Measurements from ENCODE around the gene CALD1.

DNA sequence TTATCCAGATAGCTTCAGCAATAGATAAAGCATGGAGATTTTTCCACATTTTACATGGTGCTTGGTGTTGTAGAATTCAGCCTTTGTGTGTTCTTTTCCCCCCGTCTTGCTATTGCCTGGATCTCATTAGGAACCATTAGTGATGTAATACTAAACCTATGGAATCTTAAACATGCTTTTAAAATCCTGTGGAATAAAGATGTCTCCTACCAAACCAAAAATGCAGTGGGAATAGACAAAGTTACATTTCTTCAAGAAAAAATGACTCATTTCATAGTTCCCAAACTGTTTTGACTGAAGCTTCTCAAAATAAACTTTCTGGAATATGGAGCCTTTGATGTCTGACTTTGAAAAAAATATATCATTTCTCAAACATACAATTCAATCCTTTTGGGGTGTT, 44.0 kb downstream of the CALD1 start:
- no peak for TF ChIP-seq TAF1 (IDR thresholded peaks at IDR 0.05; ENCODE audit: borderline replicate concordance, low read depth, low read length)
- no peak for TF ChIP-seq POLR2AphosphoS5 (IDR thresholded peaks at IDR 0.05; ENCODE audit: low read depth, low read length)
- TF ChIP-seq POLR2A (IDR thresholded peaks at IDR 0.05; ENCODE audit: low read depth, low read length) = no peak
